ENCODE results near the gene TMEM238.
"Not testable (repeated sequence)": the region's sequence is repeated elsewhere in the genome, so short reads cannot be mapped to it uniquely, and the experiment has no call there.

The TMEM238 gene

GRCh38 chr19:55384131-55384919 lies at the start of gene TMEM238:
TSS of gene TMEM238 (minus strand) at chr19:55384292. CDS start at chr19:55384259, 33 bp downstream.
- H3K9ac ChIP-seq (ENCODE audit: low read length): peak within 1 kb of the TSS; percentile 86
- H3K4me3 ChIP-seq (ENCODE audit: low read length): peak within 1 kb of the TSS; percentile 97
- H3K27ac ChIP-seq (ENCODE audit: low read length): no peak within 1 kb of the TSS
- H3K4me1 ChIP-seq (ENCODE audit: control insufficient read depth, low read depth, low read length): peaks cover 14% of the 10 kb centered on the region
- H3K27me3 ChIP-seq (ENCODE audit: control insufficient read depth, insufficient read depth, low read length): peaks cover 17% of the 10 kb centered on the region
- no peaks in the 10 kb centered on the region for H3K9me3 ChIP-seq (ENCODE audit: control insufficient read depth, low read depth, low read length)
- peaks cover 28% of the 10 kb centered on the region for H3K36me3 ChIP-seq (ENCODE audit: control insufficient read depth, low read depth, low read length)

GRCh38 chr19:55433292-55433691 lies 49.2 kb upstream of the TMEM238 start:
- Histone ChIP-seq H3K27ac (ENCODE audit: low read length) (no peak overlapping the region), H3K27me3 (ENCODE audit: control insufficient read depth, insufficient read depth, low read length) (peaks cover 5% of the 10 kb centered on the region), H3K4me1 (ENCODE audit: control insufficient read depth, low read depth, low read length) (no peaks in the 10 kb centered on the region), H3K9me3 (ENCODE audit: control insufficient read depth, low read depth, low read length) (no peaks in the 10 kb centered on the region), H3K9ac (ENCODE audit: low read length) (no peak overlapping the region), H3K4me3 (ENCODE audit: low read length) (no peak overlapping the region), H3K36me3 (ENCODE audit: control insufficient read depth, low read depth, low read length) (no peaks in the 10 kb centered on the region)

GRCh38 chr19:55432241-55432959 lies 48.3 kb upstream of the TMEM238 start:
- no peaks in the 10 kb centered on the region for H3K4me1 ChIP-seq (ENCODE audit: control insufficient read depth, low read depth, low read length)
- no peaks in the 10 kb centered on the region for H3K36me3 ChIP-seq (ENCODE audit: control insufficient read depth, low read depth, low read length)
- no peaks in the 10 kb centered on the region for H3K27me3 ChIP-seq (ENCODE audit: control insufficient read depth, insufficient read depth, low read length)
- no peak overlapping the region for H3K4me3 ChIP-seq (ENCODE audit: low read length)
- H3K9ac ChIP-seq (ENCODE audit: low read length): no peak overlapping the region
- H3K27ac ChIP-seq (ENCODE audit: low read length): no peak overlapping the region
- no peaks in the 10 kb centered on the region for H3K9me3 ChIP-seq (ENCODE audit: control insufficient read depth, low read depth, low read length)

GRCh38 chr19:55431183-55431582 lies 47.1 kb upstream of the TMEM238 start:
- H3K9me3 ChIP-seq (ENCODE audit: control insufficient read depth, low read depth, low read length): no peaks in the 10 kb centered on the region
- H3K27me3 ChIP-seq (ENCODE audit: control insufficient read depth, insufficient read depth, low read length): no peaks in the 10 kb centered on the region
- H3K4me1 ChIP-seq (ENCODE audit: control insufficient read depth, low read depth, low read length): no peaks in the 10 kb centered on the region
- H3K4me3 ChIP-seq (ENCODE audit: low read length): no peak overlapping the region
- H3K27ac ChIP-seq (ENCODE audit: low read length): no peak overlapping the region
- H3K9ac ChIP-seq (ENCODE audit: low read length): no peak overlapping the region
- H3K36me3 ChIP-seq (ENCODE audit: control insufficient read depth, low read depth, low read length): no peaks in the 10 kb centered on the region

GRCh38 chr19:55426042-55426441 lies 42.0 kb upstream of the TMEM238 start:
- Histone ChIP-seq H3K36me3 (ENCODE audit: control insufficient read depth, low read depth, low read length) (no peaks in the 10 kb centered on the region), H3K27ac (ENCODE audit: low read length) (no peak overlapping the region), H3K9me3 (ENCODE audit: control insufficient read depth, low read depth, low read length) (no peaks in the 10 kb centered on the region), H3K4me3 (ENCODE audit: low read length) (no peak overlapping the region), H3K4me1 (ENCODE audit: control insufficient read depth, low read depth, low read length) (no peaks in the 10 kb centered on the region), H3K27me3 (ENCODE audit: control insufficient read depth, insufficient read depth, low read length) (no peaks in the 10 kb centered on the region), H3K9ac (ENCODE audit: low read length) (no peak overlapping the region)

GRCh38 chr19:55424518-55424917 lies 40.4 kb upstream of the TMEM238 start:
- Histone ChIP-seq H3K9me3 (ENCODE audit: control insufficient read depth, low read depth, low read length) (no peaks in the 10 kb centered on the region), H3K4me3 (ENCODE audit: low read length) (no peak overlapping the region), H3K9ac (ENCODE audit: low read length) (no peak overlapping the region), H3K27ac (ENCODE audit: low read length) (no peak overlapping the region), H3K27me3 (ENCODE audit: control insufficient read depth, insufficient read depth, low read length) (no peaks in the 10 kb centered on the region), H3K36me3 (ENCODE audit: control insufficient read depth, low read depth, low read length) (no peaks in the 10 kb centered on the region), H3K4me1 (ENCODE audit: control insufficient read depth, low read depth, low read length) (no peaks in the 10 kb centered on the region)

- Histone ChIP-seq H3K27me3 (ENCODE audit: control insufficient read depth, insufficient read depth, low read length) (peaks cover 5% of the 10 kb centered on the region), H3K27ac (ENCODE audit: low read length) (no peak overlapping the region), H3K36me3 (ENCODE audit: control insufficient read depth, low read depth, low read length) (no peaks in the 10 kb centered on the region), H3K4me3 (ENCODE audit: low read length) (no peak overlapping the region), H3K9ac (ENCODE audit: low read length) (no peak overlapping the region), H3K4me1 (ENCODE audit: control insufficient read depth, low read depth, low read length) (no peaks in the 10 kb centered on the region), H3K9me3 (ENCODE audit: control insufficient read depth, low read depth, low read length) (no peaks in the 10 kb centered on the region)
Observed at GRCh38 chr19:55423225-55424005, 39.3 kb upstream of the TMEM238 start.

- not testable (repeated sequence) for H3K9ac ChIP-seq (ENCODE audit: low read length); H3K27ac ChIP-seq (ENCODE audit: low read length)
Observed at GRCh38 chr19:55421281-55421680, 37.2 kb upstream of the TMEM238 start.

GRCh38 chr19:55419624-55420236 lies 35.6 kb upstream of the TMEM238 start:
- Histone ChIP-seq H3K27ac (ENCODE audit: low read length) (no peak overlapping the region), H3K9ac (ENCODE audit: low read length) (no peak overlapping the region), H3K4me3 (ENCODE audit: low read length) (no peak overlapping the region), H3K27me3 (ENCODE audit: control insufficient read depth, insufficient read depth, low read length) (peaks cover 9% of the 10 kb centered on the region), H3K9me3 (ENCODE audit: control insufficient read depth, low read depth, low read length) (no peaks in the 10 kb centered on the region), H3K36me3 (ENCODE audit: control insufficient read depth, low read depth, low read length) (no peaks in the 10 kb centered on the region), H3K4me1 (ENCODE audit: control insufficient read depth, low read depth, low read length) (peaks cover 4% of the 10 kb centered on the region)

More at GRCh38 chr19:55421281-55421680, 37.2 kb upstream of the TMEM238 start:
- H3K27me3 ChIP-seq (ENCODE audit: control insufficient read depth, insufficient read depth, low read length); H3K9me3 ChIP-seq (ENCODE audit: control insufficient read depth, low read depth, low read length); H3K4me3 ChIP-seq (ENCODE audit: low read length); H3K4me1 ChIP-seq (ENCODE audit: control insufficient read depth, low read depth, low read length); H3K36me3 ChIP-seq (ENCODE audit: control insufficient read depth, low read depth, low read length): not testable (repeated sequence)

GRCh38 chr19:55419103-55419502 lies 35.0 kb upstream of the TMEM238 start:
- Histone ChIP-seq H3K4me1 (ENCODE audit: control insufficient read depth, low read depth, low read length) (peaks cover 4% of the 10 kb centered on the region), H3K9me3 (ENCODE audit: control insufficient read depth, low read depth, low read length) (no peaks in the 10 kb centered on the region), H3K9ac (ENCODE audit: low read length) (no peak overlapping the region), H3K27ac (ENCODE audit: low read length) (no peak overlapping the region), H3K27me3 (ENCODE audit: control insufficient read depth, insufficient read depth, low read length) (peaks cover 9% of the 10 kb centered on the region), H3K4me3 (ENCODE audit: low read length) (no peak overlapping the region), H3K36me3 (ENCODE audit: control insufficient read depth, low read depth, low read length) (no peaks in the 10 kb centered on the region)

GRCh38 chr19:55418185-55418584 lies 34.1 kb upstream of the TMEM238 start:
- peaks cover 9% of the 10 kb centered on the region for H3K27me3 ChIP-seq (ENCODE audit: control insufficient read depth, insufficient read depth, low read length)
- H3K27ac ChIP-seq (ENCODE audit: low read length): no peak overlapping the region
- peaks cover 4% of the 10 kb centered on the region for H3K4me1 ChIP-seq (ENCODE audit: control insufficient read depth, low read depth, low read length)
- no peak overlapping the region for H3K9ac ChIP-seq (ENCODE audit: low read length)
- H3K9me3 ChIP-seq (ENCODE audit: control insufficient read depth, low read depth, low read length): no peaks in the 10 kb centered on the region
- no peak overlapping the region for H3K4me3 ChIP-seq (ENCODE audit: low read length)
- no peaks in the 10 kb centered on the region for H3K36me3 ChIP-seq (ENCODE audit: control insufficient read depth, low read depth, low read length)
